A673 (cell line): ENCODE measurements around the gene PACRG.

Experiments
- EZH2 ChIP-seq: fragments of 200-600 bp; sonication (generic); IDR thresholded peaks from 2 replicates; pipeline ENCODE4 v1.6.1; 2017; ENCODE audit warnings: borderline replicate concordance, low read depth, mild to moderate bottlenecking, mixed read lengths, antibody characterized with exemption, low read length; ENCODE audit not compliant: poor library complexity, severe bottlenecking
- TF ChIP-seq, protein P1 (sequence below): fragments of 300-800, 200-600 bp; sonication (generic); conservative IDR thresholded peaks from 2 replicates; pipeline ENCODE4 v1.5.1; 2017; ENCODE audit warnings: low read depth, mild to moderate bottlenecking, antibody characterized with exemption, low read length, moderate library complexity, mixed read lengths

- no peak for TF ChIP-seq EZH2
- TF ChIP-seq, protein P1, sequence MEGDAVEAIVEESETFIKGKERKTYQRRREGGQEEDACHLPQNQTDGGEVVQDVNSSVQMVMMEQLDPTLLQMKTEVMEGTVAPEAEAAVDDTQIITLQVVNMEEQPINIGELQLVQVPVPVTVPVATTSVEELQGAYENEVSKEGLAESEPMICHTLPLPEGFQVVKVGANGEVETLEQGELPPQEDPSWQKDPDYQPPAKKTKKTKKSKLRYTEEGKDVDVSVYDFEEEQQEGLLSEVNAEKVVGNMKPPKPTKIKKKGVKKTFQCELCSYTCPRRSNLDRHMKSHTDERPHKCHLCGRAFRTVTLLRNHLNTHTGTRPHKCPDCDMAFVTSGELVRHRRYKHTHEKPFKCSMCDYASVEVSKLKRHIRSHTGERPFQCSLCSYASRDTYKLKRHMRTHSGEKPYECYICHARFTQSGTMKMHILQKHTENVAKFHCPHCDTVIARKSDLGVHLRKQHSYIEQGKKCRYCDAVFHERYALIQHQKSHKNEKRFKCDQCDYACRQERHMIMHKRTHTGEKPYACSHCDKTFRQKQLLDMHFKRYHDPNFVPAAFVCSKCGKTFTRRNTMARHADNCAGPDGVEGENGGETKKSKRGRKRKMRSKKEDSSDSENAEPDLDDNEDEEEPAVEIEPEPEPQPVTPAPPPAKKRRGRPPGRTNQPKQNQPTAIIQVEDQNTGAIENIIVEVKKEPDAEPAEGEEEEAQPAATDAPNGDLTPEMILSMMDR, result no peak
Observed at GRCh38 chr6:163301726-163302635, 574.2 kb downstream of the PACRG start.
